ENCODE data around the gene TEX55. TPM values are rescaled to one million over a fixed set of nuclear protein-coding genes. Genes with fewer than 3 reads are reported as not detected.
"Not testable (repeated sequence)": the region's sequence is repeated elsewhere in the genome, so short reads cannot be mapped to it uniquely, and the experiment has no call there.

The TEX55 gene
- total RNA-seq, 3 donors from 2014 or later: not detected

DNA sequence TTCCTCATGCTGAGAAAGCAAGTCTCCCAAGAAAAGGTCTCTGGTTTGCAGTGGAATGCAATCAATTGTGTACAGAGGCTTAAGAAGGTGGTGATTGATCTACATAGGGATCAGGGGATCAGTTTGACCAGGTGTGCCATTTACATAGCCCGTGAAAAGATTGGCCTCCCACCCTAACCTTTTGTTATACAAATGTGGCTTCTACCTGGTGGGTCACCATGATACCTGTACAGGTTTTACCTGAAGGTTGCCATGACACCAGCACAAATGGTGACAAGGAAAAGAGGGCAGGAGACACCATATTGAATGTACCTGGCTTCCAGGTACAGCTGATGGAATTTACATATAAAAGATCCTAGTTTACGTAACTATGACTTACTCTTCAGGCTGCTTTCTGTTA, 25.5 kb upstream of the TEX55 start:
- intact Hi-C loops (cut with DNase I, micrococcal nuclease): no loop called here
- no peak for TF ChIP-seq CTCF (IDR thresholded peaks at IDR 0.05)

DNA sequence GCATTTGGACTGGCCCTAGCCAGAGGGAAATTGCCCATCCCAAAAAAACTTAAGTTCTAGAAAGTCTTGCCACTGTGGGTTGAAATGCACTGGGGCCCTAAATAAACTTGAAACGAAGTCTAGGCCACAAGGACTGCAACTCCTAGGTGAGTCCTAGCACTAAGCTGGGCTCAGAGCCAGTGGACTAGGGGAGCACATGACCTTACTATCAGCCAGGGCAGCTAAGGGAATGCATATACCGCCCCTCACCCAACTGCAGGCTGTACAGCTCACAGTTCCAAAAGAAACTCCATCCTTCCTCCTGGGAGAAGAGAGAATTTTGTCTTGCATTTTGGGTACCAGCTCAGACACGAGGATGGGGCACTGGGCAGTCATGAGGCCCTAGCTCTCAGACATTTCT, 23.6 kb upstream of the TEX55 start:
- Histone ChIP-seq H3K4me3 (no peak overlapping the region), H3K36me3 (ENCODE audit: low read depth) (no peaks in the 10 kb centered on the region), H3K4me1 (ENCODE audit: low read depth) (no peaks in the 10 kb centered on the region), H3K9me3 (no peaks in the 10 kb centered on the region)
- ATAC-seq: no peak
- TF ChIP-seq CTCF (IDR thresholded peaks at IDR 0.05): no peak
- intact Hi-C loops (cut with DNase I, micrococcal nuclease): no loop called here
- DNase-seq: no peak

More for the DNA sequence above, 25.5 kb upstream of the TEX55 start:
- no peak for DNase-seq
- Histone ChIP-seq H3K4me1 (ENCODE audit: low read depth) (no peaks in the 10 kb centered on the region), H3K36me3 (ENCODE audit: low read depth) (no peaks in the 10 kb centered on the region), H3K9me3 (no peaks in the 10 kb centered on the region), H3K4me3 (no peak overlapping the region)
- ATAC-seq: no peak

- Histone ChIP-seq H3K9me3 (no peaks in the 10 kb centered on the region), H3K36me3 (ENCODE audit: low read depth) (no peaks in the 10 kb centered on the region), H3K4me3 (no peak overlapping the region), H3K4me1 (ENCODE audit: low read depth) (no peaks in the 10 kb centered on the region)
- intact Hi-C loops (cut with DNase I, micrococcal nuclease): no loop called here
- TF ChIP-seq CTCF (IDR thresholded peaks at IDR 0.05): no peak
- DNase-seq: no peak
- ATAC-seq: no peak
Observed at GRCh38 chr3:119125342-119125741, 20.6 kb upstream of the TEX55 start.

DNA sequence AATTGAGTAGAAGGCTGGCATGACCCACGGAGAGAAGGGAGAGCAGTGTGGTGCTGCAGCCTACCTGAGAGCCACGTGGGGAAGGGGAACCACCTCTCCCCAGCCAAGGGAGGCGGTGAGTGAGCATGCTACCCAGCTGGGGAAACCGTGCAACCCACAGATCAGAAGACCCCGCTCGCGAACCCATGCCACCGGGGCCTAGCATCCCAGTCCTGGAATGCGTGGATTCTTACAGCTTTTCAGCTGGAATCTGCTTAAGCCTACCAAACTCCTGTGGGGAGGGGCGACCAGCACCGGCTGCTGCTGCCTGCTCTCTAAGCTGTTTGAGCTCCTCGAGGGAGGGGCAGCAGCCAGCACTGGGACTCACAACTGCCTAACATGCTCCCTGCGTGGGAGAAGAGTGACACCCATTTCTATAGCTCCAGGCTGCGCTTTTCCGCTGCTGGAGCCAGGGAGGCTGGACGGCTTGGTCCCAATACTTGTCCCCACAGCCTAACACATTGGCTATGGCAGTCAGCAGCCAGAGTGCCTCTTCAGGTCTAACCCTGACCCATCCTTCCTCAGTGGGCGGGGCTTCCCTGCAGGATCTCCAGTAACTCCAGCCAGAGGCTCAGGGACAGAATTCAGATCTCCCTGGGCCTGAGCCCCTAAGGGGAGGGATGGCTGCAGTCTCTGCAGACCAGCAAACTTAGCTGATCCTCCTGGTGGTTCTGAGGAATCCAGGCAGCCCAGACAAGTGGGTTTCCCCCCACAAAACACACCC, 20.0 kb upstream of the TEX55 start:
- TF ChIP-seq CTCF (IDR thresholded peaks at IDR 0.05): no peak
- Histone ChIP-seq H3K4me1 (ENCODE audit: low read depth) (no peaks in the 10 kb centered on the region), H3K9me3 (no peaks in the 10 kb centered on the region), H3K4me3 (no peak overlapping the region), H3K36me3 (ENCODE audit: low read depth) (no peaks in the 10 kb centered on the region)
- DNase-seq: no peak
- intact Hi-C loops (cut with DNase I, micrococcal nuclease): no loop called here
- ATAC-seq: no peak

DNA sequence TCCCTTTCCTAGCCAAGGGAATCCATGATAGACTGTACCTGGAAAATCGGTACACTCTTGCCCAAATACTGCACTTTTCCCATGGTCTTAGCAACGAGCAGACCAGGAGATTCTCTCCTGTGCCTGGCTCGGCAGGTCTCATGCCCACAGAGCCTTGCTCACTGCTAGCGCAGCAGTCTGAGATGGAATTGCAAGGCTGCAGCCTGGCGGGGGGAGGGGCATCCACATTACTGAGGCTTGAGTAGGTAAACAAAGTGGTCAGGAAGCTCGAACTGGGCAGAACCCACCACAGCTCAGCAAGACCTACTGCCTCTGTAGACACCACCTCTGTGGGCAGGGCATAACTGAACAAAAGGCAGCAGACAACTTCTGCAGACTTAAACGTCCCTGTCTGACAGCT, 15.7 kb upstream of the TEX55 start:
- intact Hi-C loops (cut with DNase I, micrococcal nuclease); ATAC-seq; DNase-seq; H3K4me3 ChIP-seq; H3K36me3 ChIP-seq (ENCODE audit: low read depth); H3K9me3 ChIP-seq; H3K4me1 ChIP-seq (ENCODE audit: low read depth): not testable (repeated sequence)

DNA sequence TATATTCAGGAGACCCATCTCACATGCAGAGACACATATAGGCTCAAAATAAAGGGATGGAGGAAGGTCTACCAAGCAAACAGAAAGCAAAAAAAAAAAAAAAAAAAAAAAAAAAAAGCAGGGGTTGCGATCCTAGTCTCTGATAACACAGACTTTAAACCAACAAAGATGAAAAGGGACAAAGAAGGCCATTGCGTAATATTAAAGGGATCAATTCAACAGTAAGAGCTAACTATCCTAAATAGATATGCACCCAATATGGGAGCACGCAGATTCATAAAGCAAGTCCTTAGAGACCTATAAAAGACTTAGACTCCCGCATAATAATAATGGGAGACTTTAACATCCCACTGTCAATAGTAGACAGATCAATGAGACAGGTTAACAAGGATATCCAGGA, 13.7 kb upstream of the TEX55 start:
- DNase-seq; ATAC-seq; H3K9me3 ChIP-seq; H3K4me3 ChIP-seq; H3K36me3 ChIP-seq (ENCODE audit: low read depth); intact Hi-C loops (cut with DNase I, micrococcal nuclease); H3K4me1 ChIP-seq (ENCODE audit: low read depth): not testable (repeated sequence)

GRCh38 chr3:119139360-119139759, 6.6 kb upstream of the TEX55 start:
- H3K36me3 ChIP-seq (ENCODE audit: low read depth); DNase-seq; H3K4me3 ChIP-seq; H3K9me3 ChIP-seq; H3K4me1 ChIP-seq (ENCODE audit: low read depth); intact Hi-C loops (cut with DNase I, micrococcal nuclease); ATAC-seq: not testable (repeated sequence)
